HEK293 (cell line): Measurements from ENCODE around the gene BTBD9.

Experiments used
- CTCF ChIA-PET: fragments of 350-600 bp; formaldehyde crosslinking; extraction: SDS; loops from one replicate; lab custom pipeline; 2021; ENCODE audit warnings: antibody characterized with exemption; lab: Yijun Ruan, JAX
- POLR2A ChIA-PET: fragments of 300-600 bp; formaldehyde crosslinking; extraction: SDS; loops from one replicate; lab custom pipeline; 2020; ENCODE audit warnings: antibody characterized with exemption, inconsistent platforms; lab: Yijun Ruan, JAX
- H3K27ac ChIP-seq: fragments of 200-500 bp; sonication (Bioruptor generic); 2 replicates; pipeline ENCODE4 v1.5.1; 2014; ENCODE audit warnings: low read depth, low read length, control low read depth, inconsistent platforms; ENCODE audit errors: extremely low read depth
- H3K36me3 ChIP-seq, 2 experiments: fragments of 200-500 bp in 1 of 2; sonication (Bioruptor generic) in 1 of 2; 1 replicate in 1 of 2; 2 replicates in 1 of 2; pipeline ENCODE4 v1.5.1; 2014 to 2017; ENCODE audit warnings: inconsistent platforms in 2 of 2, low read length in 2 of 2; ENCODE audit not compliant: control insufficient read depth in 2 of 2, insufficient read depth in 1 of 2
- H3K4me1 ChIP-seq: fragments of 200-500 bp; sonication (Bioruptor generic); 2 replicates; pipeline ENCODE4 v1.5.1; 2014; ENCODE audit warnings: mild to moderate bottlenecking, low read length, inconsistent platforms; ENCODE audit not compliant: control insufficient read depth, insufficient read depth
- H3K4me3 ChIP-seq: 2 replicates; pipeline ENCODE4 v1.5.1; 2011; ENCODE audit warnings: low read depth, mild to moderate bottlenecking, control low read depth, low read length, moderate library complexity
- H3K9me3 ChIP-seq: fragments of 200-500 bp; sonication (Bioruptor generic); 2 replicates; pipeline ENCODE4 v1.5.1; 2014; ENCODE audit warnings: low read depth, low read length, inconsistent platforms; ENCODE audit not compliant: control insufficient read depth, insufficient read depth
- ELK4 ChIP-seq: IDR thresholded peaks from 2 replicates; pipeline ENCODE4 v1.6.1; 2011; ENCODE audit warnings: mild to moderate bottlenecking, low read depth, low read length, borderline replicate concordance
- FEZF1 ChIP-seq: fragments of 450-650 bp; formaldehyde crosslinking; IDR thresholded peaks from 2 replicates; pipeline ENCODE4 v1.5.1; 2016; ENCODE audit warnings: missing biosample characterization, missing genetic modification characterization
- GLIS1 ChIP-seq: fragments of 450-650 bp; formaldehyde crosslinking; IDR thresholded peaks from 2 replicates; pipeline ENCODE4 v1.5.1; 2016; ENCODE audit warnings: missing biosample characterization, missing genetic modification characterization
- MEIS1 ChIP-seq: sonication (generic); formaldehyde crosslinking; IDR thresholded peaks from 2 replicates; pipeline ENCODE4 v1.8.1; 2022; ENCODE audit warnings: missing genetic modification reagents, mild to moderate bottlenecking, borderline replicate concordance
- SETDB1 ChIP-seq: IDR thresholded peaks from one replicate; pipeline ENCODE4 v1.6.1; 2017; ENCODE audit warnings: mild to moderate bottlenecking, low read length, moderate library complexity, mixed read lengths; ENCODE audit not compliant: insufficient read length
- YY2 ChIP-seq: fragments of 450-650 bp; formaldehyde crosslinking; IDR thresholded peaks from 2 replicates; pipeline ENCODE4 v1.5.1; 2016; ENCODE audit warnings: missing biosample characterization, missing genetic modification characterization
- ZBTB10 ChIP-seq: fragments of 450-650 bp; formaldehyde crosslinking; IDR thresholded peaks from 2 replicates; pipeline ENCODE4 v1.5.1; 2016; ENCODE audit warnings: missing biosample characterization, missing genetic modification characterization
- ZNF132 ChIP-seq: fragments of 450-650 bp; formaldehyde crosslinking; IDR thresholded peaks from 2 replicates; pipeline ENCODE4 v1.5.1; 2017; ENCODE audit warnings: missing biosample characterization, missing genetic modification characterization, borderline replicate concordance
- ZNF157 ChIP-seq: fragments of 450-650 bp; formaldehyde crosslinking; IDR thresholded peaks from 2 replicates; pipeline ENCODE4 v1.5.1; 2016; ENCODE audit warnings: missing biosample characterization, missing genetic modification characterization
- ZNF23 ChIP-seq: fragments of 450-650 bp; formaldehyde crosslinking; IDR thresholded peaks from 2 replicates; pipeline ENCODE4 v1.5.1; 2016; ENCODE audit warnings: missing biosample characterization, missing genetic modification characterization, borderline replicate concordance
- ZNF239 ChIP-seq: fragments of 450-650 bp; formaldehyde crosslinking; IDR thresholded peaks from 2 replicates; pipeline ENCODE4 v1.5.1; 2016; ENCODE audit warnings: missing biosample characterization, missing genetic modification characterization
- ZNF274 ChIP-seq, 2 experiments: fragments of 200-500 bp in 1 of 2; fragments of 450-650 bp in 1 of 2; sonication (Bioruptor generic) in 1 of 2; formaldehyde crosslinking in 1 of 2; IDR thresholded peaks; 2 replicates each; pipeline versions ENCODE4 v1.5.1 to v1.6.1; 2014 to 2016; ENCODE audit warnings: borderline replicate concordance in 1 of 2, inconsistent platforms in 1 of 2, low read length in 1 of 2, missing biosample characterization in 1 of 2, missing genetic modification characterization in 1 of 2
- ZNF350 ChIP-seq: fragments of 450-650 bp; formaldehyde crosslinking; IDR thresholded peaks from 2 replicates; pipeline ENCODE4 v1.5.0; 2017; ENCODE audit warnings: missing biosample characterization, mild to moderate bottlenecking, missing genetic modification characterization
- ZNF423 ChIP-seq: fragments of 450-650 bp; formaldehyde crosslinking; IDR thresholded peaks from 2 replicates; pipeline ENCODE4 v1.5.1; 2016; ENCODE audit warnings: missing biosample characterization, missing genetic modification characterization
- ZNF624 ChIP-seq: fragments of 450-650 bp; formaldehyde crosslinking; IDR thresholded peaks from 2 replicates; pipeline ENCODE4 v1.5.1; 2017; ENCODE audit warnings: missing biosample characterization, missing genetic modification characterization
- ZNF658 ChIP-seq: fragments of 450-650 bp; formaldehyde crosslinking; IDR thresholded peaks from 2 replicates; pipeline ENCODE4; 2016; ENCODE audit warnings: missing biosample characterization, missing genetic modification characterization
- ZNF692 ChIP-seq: fragments of 450-650 bp; formaldehyde crosslinking; IDR thresholded peaks from 2 replicates; pipeline ENCODE4 v1.5.1; 2016; ENCODE audit warnings: missing biosample characterization, missing genetic modification characterization
- ZNF701 ChIP-seq: fragments of 450-650 bp; formaldehyde crosslinking; IDR thresholded peaks from 2 replicates; pipeline ENCODE4 v1.5.1; 2016; ENCODE audit warnings: missing biosample characterization, missing genetic modification characterization
- ZNF704 ChIP-seq: fragments of 450-650 bp; formaldehyde crosslinking; IDR thresholded peaks from 2 replicates; pipeline ENCODE4 v1.5.1; 2016; ENCODE audit warnings: missing biosample characterization, missing genetic modification characterization
- ZNF707 ChIP-seq: fragments of 450-650 bp; formaldehyde crosslinking; IDR thresholded peaks from 2 replicates; pipeline ENCODE4 v1.5.1; 2016; ENCODE audit warnings: missing biosample characterization, missing genetic modification characterization
- ZSCAN5A ChIP-seq: fragments of 450-650 bp; formaldehyde crosslinking; IDR thresholded peaks from 2 replicates; pipeline ENCODE4 v1.5.1; 2016; ENCODE audit warnings: missing biosample characterization, missing genetic modification characterization

The BTBD9 gene

GRCh38 chr6:38514399-38514798 is 125.3 kb downstream of the BTBD9 start (continued):
- TF ChIP-seq ZSCAN5A (tag by site-specific recombination): no peak
- TF ChIP-seq ELK4: no peak

GRCh38 chr6:38512211-38512610 is 127.5 kb downstream of the BTBD9 start:
- no peak overlapping the region for H3K27ac ChIP-seq
- CTCF ChIA-PET: interaction anchor here (0.6 to 1.8 kb wide), 4 partner anchors 15 to 204 kb away, joined by 3 to 5 read pairs (median 4); no protein-coding TSS in a partner anchor
- H3K9me3 ChIP-seq: no peaks in the 10 kb centered on the region
- POLR2A ChIA-PET: no interaction called here
- H3K4me3 ChIP-seq: no peak overlapping the region
- no peak for TF ChIP-seq GLIS1
- TF ChIP-seq ZNF350 (tag by site-specific recombination): no peak
- no peak for TF ChIP-seq ZNF23 (tag by site-specific recombination)
- no peak for TF ChIP-seq ZNF658 (tag by site-specific recombination)
- no peak for TF ChIP-seq ZNF701 (tag by site-specific recombination)
- no peak for TF ChIP-seq ZNF239 (tag by site-specific recombination)
- TF ChIP-seq ZNF423 (tag by site-specific recombination): no peak
- no peak for TF ChIP-seq ZBTB10 (tag by site-specific recombination)
- no peak for TF ChIP-seq ZNF157 (tag by site-specific recombination)
- TF ChIP-seq ZNF704 (tag by site-specific recombination): no peak
- no peak for TF ChIP-seq ZNF132 (tag by site-specific recombination)
- no peak for TF ChIP-seq YY2 (tag by site-specific recombination)
- no peak for TF ChIP-seq MEIS1 (CRISPR knock-in tag)
- no peak for TF ChIP-seq ZNF707 (tag by site-specific recombination)
- TF ChIP-seq SETDB1: no peak
- no peak for TF ChIP-seq ZNF274 (IDR thresholded peaks at IDR 0.05; ENCODE audit: low read length)
- TF ChIP-seq ZNF274 (tag by site-specific recombination; IDR thresholded peaks at IDR 0.05; ENCODE audit: borderline replicate concordance): no peak
- TF ChIP-seq ZNF692 (tag by site-specific recombination): no peak
- no peak for TF ChIP-seq FEZF1 (tag by site-specific recombination)
- no peak for TF ChIP-seq ZNF624
- H3K36me3 ChIP-seq: no peaks in the 10 kb centered on the region
- H3K4me1 ChIP-seq: peaks cover 23% of the 10 kb centered on the region
